ENCODE measurements around the gene TMEM63B.
"Not testable (repeated sequence)": the region's sequence is repeated elsewhere in the genome, so short reads cannot be mapped to it uniquely, and the experiment has no call there.

The TMEM63B gene

DNA sequence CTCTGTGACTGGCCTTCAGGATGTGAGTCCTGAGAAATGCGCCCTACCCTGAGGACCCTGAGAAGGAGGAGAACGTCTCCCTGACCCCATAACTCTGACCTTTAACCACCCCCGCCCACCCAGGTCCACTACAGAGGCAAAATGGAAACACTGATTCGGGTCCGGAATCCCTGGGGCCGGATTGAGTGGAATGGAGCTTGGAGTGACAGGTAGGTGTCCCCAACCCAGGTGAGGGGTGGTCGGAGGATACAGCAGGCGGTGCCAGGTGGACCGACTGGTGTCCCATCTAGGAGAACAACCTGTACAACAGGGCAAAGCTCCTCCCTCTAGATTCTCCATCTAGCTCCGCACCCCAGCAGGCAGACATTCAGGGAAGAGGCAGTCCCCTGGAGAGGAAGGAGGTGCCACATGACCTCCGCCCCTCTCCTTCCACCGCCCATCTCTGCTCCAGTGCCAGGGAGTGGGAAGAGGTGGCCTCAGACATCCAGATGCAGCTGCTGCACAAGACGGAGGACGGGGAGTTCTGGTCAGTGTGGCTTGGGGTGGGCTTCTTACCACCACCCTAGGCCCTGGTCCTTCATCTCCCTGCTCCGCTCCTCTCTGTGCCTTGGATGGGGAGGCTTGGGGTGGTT is 48.9 kb downstream of the TMEM63B start:
- no peak for DNase-seq

DNA sequence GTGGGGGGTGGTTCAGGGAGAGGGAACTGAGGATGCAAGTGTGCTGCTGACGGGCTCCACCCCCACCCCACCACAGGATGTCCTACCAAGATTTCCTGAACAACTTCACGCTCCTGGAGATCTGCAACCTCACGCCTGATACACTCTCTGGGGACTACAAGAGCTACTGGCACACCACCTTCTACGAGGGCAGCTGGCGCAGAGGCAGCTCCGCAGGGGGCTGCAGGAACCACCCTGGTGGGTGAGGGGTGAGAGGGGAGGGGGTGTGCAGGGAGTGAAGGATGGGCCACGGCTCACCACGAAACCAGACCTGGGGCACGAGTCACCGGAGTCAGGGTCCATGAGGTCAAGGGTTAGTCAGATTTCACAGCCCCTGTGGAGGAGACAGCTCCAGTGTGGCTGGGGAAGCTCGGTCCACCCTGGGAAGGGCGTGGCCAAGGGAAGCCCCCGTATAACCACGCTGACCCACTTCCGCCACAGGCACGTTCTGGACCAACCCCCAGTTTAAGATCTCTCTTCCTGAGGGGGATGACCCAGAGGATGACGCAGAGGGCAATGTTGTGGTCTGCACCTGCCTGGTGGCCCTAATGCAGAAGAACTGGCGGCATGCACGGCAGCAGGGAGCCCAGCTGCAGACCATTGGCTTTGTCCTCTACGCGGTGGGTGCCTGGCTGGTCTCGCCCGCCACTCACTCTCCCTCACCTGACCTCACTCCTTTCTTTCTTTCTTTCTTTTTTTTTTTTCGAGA is 49.6 kb downstream of the TMEM63B start:
- no peak for DNase-seq

DNA sequence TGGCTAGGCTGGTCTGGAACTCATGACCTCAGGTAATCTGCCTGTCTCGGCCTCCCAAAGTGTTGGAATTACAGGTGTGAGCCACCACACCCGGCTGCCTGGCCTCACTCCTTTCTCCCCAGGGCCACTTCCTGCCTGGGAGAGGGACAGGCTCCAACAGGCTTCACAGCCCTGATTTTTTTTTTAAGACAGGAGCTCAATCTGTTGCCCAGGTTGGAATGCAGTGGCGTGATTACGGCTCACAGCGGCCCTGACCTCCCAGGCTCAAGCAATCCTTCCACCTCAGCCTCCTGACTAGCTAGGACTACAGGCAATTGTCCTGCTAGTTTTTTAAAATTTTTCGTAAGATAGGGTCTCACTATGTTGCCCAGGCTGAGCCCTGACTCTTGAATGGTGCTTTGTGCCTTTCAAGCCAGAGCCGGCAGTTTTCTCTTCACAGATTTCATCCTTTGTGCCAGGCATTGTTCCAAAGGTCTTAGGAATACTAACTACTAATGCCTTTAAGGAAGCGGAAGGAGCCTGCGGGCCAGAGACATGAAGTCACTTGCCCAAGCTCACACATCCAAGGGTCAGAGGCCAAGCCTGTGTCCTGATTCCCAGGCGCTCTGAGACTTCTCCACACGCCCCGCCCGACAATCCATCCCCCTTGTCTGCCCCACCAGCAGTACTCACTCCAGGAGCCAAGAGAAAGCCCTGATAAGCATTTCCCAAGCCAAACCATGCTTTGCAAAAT is 50.5 kb downstream of the TMEM63B start:
- no peak for DNase-seq

DNA sequence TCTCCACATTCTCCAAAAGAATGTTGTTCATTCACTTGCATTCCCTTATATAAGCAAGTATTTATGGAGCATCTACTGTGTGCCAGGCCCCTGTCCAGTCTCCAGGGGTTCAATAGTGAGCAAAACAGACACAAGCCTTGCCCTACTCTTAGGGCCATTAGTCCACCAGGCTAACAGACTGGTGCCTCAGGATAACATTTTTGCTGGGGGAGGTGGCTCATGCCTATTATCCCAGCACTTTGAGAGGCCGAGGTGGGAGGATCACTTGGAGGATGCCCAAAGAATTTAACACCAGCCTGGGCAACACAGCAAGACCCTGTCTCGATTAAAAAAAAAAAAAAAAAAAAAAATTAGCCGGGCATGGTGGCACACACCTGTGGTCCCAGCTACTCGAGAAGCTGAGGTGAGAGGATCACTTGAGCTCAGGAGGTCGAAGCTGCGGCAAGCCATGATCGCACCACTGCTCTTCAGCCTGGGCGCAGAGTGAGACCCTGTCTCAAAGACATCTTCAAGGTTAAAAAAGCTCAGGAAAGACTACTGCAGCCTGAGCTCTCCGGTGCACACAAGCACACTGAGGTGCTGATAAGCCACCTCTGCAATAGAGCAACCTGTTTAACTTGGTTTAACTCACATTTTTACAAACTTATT is 51.2 kb downstream of the TMEM63B start:
- no peak for DNase-seq

DNA sequence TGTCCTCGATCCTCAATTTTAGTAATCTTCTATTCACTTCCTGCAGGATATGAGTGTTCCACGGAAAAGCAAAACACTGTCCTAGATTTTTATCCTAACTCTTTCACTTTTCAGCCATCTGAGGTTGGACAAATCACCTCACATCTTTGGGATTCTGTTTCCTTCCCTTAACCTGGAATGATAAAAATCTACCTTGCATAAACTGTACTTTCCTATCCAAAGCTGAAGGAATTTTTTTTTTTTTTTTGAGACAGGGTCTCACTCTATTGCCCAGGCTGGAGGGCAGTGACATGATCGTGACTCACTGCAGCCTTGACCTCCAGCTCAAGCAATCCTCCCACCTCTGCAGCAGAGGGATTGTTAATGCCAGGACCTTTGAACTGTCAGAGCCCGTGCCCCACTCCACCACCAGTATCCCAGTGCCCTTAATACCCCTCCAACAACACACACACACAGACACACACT is 51.8 kb downstream of the TMEM63B start:
- DNase-seq: no peak

DNA sequence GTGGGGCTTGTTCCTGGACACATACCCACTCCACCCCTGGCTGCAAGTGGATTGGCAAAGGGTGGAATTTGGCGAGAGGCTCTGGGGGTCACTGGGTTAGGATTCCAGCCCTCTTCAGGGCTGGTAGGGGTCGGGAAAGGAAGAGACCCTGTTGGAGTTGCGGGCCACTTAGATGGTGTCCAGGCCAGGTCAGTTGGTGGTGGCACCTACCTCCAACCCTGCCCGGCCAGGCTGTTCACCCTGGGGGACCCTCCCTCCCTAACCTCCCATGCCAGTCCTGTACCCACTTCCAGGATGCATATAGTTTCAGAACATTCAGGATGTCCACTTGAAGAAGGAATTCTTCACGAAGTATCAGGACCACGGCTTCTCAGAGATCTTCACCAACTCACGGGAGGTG is 52.3 kb downstream of the TMEM63B start:
- DNase-seq: no peak

DNA sequence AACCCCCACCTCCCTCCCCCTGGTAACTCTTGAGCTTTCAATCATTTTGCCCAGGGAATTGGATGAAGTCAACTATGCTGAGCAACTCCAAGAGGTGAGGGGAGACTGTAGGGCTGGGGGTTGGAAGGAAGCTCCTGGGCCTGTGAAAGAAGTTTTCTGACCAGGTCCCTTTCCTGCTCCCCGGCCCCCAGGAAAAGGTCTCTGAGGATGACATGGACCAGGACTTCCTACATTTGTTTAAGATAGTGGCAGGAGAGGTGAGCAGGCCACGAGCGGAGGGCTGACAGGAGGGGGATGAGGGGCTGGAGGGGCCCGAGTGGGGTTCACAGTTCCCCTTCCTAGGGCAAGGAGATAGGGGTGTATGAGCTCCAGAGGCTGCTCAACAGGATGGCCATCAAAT is 53.1 kb downstream of the TMEM63B start:
- DNase-seq: no peak

DNA sequence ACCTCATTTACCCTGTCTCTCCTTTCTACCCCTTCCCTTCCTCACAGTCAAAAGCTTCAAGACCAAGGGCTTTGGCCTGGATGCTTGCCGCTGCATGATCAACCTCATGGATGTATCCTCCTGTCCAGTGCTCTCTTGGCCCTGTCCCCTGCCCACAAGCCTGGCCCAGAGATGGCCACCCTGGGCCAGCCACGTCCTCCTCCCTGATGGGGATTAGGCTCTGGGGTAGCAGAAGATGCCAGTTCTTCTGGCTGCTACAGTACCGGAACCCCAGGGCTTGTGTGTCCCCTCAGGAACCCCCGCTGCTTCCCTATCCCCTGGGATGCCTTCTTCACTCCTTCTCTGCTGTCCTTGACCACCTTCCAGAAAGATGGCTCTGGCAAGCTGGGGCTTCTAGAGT is 53.5 kb downstream of the TMEM63B start:
- no peak for DNase-seq

DNA sequence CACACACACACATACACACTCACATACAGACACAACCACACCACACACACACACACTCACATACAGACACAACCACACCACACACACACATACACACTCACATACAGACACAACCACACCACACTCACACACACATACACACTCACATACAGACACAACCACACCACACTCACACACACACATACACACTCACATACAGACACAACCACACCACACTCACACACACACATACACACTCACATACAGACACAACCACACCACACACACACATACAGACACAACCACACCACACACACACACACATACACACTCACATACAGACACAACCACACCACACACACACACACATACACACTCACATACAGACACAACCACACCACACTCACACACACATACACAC is 54.4 kb downstream of the TMEM63B start:
- not testable (repeated sequence) for DNase-seq

DNA sequence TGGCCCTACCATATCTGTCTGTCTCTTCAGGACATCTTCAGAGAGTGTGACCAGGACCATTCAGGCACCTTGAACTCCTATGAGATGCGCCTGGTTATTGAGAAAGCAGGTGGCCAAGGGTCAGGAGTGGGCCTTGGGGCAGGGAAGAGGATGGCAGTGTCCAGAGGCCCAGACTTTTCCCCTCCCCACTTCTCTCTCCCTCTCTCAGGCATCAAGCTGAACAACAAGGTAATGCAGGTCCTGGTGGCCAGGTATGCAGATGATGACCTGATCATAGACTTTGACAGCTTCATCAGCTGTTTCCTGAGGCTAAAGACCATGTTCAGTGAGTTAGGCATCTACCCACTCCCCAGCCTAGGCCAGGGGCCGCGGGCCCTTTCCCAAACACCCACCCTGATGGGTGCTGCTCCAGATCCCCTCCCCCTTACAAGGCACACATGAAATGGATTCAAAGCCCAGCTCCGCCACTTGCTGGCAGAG is 55.6 kb downstream of the TMEM63B start:
- DNase-seq: no peak

DNA sequence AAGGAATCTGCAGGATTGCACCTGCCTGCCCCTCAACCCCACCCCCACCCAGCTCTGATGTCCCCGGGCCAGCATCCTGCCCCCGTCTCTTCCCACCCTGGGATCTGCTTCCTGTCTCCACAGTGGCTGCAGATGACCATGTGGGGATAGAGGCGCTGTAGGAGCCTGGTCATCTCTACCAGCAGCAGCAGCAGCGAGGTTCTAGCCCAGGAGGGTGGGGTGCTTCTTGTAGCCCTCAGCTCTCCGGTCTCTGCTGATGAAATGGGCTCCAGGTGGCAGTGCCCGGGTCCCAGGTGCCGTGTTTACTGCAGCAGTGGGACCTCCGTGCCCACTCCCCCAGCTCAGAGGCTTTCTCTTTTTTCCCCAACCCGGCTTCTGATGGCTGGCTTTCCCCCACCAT is 56.4 kb downstream of the TMEM63B start:
- DNase-seq: no peak

DNA sequence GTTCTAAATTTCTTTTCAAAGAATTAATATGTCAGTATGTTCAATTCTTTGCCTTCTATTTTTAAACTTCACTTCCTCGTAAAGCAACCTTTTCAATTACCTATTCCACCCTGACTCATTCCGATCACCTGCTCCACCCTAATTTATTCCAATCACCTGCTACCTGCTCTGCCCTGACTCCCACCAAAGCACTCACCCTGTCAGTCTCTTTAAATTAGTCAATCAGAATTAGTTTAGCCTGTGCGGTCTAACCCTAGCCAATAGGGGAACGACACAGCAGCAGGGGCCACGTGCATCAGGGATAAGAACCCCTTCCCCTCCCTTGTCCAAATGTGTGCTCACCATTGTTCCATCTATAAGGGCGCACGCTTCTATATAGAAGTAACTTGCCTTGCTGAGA is 58.0 kb downstream of the TMEM63B start:
- DNase-seq: not testable (repeated sequence)

DNA sequence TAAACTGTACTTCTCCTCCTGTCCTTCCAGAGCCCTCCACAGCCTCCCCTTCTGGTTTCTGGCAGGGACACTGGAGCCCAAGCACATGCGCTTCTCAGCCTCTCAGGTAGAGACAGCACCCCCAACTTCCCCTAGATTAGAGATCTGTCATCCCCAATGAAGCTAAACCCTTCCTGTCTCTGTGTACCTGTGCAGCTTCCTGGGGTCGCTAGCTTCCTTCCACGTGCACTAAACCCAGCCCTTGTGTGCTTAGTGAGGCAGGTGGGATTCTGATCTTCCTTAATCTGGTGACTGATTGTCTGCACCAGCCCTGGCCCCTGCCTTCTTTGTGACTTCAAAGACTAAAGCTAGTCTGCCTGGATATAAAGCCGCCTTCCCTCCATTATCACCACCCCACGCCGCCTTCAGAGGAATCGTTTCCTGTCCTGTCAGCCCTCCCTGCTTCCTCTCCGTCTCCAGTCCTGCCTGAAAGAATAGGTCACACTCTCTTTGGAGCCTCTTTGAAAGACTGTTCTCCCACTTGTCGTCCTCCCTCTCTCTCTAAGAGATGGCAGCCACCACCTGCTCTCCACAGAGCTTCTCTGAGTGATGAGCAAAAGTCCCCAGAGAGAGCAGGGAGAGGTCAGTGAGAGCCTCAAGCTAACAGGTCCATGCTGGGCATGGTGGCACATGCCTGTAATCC is 58.7 kb downstream of the TMEM63B start:
- no peak for DNase-seq

DNA sequence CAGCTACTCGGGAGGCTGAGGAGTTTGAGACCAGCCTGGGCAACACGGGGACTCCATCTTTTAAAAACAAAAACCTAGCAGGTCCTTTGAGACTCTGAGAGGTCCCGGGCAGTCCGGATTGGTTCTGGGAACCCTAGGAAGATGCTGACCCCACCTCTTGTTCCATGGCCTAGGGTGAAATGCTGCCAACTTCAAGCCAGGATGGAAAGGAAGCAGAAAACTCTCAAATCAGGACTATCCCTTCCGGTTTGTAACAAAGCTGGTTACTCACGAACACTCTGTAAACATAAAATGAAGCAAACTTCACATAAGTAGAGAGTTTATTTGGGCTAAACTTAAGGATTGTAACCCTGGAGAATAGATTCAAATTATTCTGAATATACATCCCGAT is 59.3 kb downstream of the TMEM63B start:
- no peak for DNase-seq

DNA sequence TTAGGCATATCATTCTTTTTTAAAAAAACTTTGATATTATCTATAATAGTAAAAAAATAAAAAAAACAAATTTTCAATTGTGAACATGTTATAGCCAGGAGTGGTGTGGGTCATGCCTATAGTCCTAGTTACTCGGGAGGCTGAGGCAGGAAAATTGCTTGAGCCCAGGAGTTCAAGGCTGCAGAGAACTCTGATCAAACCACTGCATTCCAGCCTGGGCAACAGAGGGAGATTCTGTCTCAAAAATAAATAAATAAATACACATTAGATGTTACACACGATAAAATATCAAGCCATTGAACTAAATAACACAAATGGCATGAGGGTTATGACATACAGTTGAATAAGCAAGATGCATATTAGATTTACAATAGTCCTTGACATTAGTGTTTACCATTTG is 61.5 kb downstream of the TMEM63B start:
- no peak for DNase-seq

DNA sequence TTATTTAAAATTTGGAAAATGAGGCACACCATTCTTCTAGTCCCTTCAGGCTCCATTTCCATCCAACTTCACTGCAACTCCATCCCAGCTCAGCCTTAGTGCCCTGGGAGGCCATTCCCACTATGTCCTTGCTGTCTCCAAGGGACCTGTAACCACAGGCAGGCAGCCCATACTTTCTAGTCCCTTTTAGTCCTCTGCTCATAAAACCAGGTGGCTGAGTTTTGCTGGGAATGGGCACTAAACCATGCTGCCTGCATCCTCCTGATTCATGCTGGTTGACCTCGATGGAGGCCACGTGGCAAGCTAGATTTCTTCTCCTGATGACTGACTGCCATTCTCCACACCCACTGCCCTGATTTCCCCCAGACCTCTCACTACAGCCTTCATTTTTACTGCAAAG is 61.9 kb downstream of the TMEM63B start:
- DNase-seq: no peak

DNA sequence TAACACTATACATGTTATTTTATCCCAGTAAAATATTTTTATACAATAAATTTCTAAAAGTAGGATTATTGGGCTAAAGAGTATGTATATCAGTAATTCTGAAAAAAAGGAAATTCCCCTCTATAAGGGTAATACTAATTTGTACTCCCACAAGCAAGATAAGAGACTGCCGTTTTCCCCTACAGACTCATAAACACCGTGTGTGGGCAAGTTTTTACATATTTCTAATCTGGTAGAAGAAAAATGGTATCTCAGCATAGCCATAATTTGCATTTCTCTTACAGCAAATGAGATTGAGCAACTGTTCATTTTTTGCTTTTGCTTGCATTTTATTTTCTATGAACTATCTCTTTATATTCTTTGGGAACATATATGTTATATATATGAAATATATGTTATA is 63.4 kb downstream of the TMEM63B start:
- peak; percentile 71 for DNase-seq

DNA sequence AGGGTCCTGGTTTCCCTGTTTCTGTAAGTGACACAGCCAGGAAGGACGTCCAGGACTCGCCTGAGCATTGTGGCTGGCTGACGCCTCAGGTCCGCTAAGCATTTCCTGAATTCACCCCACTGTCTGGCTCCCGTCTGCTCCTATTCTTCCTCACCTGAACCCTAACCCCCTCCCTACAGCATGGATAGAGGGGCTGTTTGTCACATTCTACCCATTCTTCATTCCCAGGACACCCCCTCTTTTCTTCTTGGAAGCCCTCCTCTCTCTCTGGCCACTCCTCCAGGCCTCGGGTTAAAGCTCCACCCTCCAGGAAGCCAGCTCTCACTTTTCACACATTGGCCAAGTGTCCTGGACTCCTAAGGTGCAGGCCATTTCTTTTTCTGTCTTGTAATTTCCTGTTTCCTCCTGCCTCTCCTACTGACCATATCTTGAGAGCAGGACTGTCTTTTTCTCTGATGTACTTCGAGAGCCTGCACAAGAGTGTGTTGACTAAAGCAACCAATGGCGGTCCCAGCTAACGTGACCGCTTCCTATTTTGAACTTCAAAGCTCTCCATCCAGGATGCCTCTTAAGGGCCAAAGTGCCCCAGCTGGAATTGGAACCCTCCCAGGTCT is 65.2 kb downstream of the TMEM63B start:
- no peak for DNase-seq

DNA sequence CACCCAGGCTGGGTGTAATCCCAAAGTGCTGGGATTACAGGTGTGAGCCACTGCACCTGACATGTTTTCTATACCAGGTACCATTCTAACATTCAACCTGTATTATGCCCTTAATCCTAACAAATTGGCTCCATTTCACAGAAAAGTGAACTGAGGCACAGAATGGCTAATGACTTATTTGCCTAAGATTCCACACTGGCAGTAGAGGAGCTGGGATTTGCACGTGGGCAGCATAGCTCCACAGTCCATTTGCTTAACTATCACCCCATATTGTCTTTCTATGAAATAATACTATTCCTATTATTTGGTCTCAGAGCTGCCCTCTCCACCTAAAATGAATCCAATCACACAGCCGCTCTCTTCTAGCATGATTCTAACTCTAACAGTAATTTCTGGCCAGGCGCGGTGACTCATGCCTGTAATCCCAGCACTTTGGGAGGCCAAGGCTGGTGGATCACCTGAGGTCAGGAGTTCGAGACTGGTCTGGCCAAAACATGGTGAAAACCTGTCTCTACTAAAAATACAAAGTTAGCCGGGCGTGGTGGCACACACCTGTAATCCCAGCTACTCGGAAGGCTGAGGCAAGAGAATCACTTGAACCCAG is 66.1 kb downstream of the TMEM63B start:
- DNase-seq: no peak

DNA sequence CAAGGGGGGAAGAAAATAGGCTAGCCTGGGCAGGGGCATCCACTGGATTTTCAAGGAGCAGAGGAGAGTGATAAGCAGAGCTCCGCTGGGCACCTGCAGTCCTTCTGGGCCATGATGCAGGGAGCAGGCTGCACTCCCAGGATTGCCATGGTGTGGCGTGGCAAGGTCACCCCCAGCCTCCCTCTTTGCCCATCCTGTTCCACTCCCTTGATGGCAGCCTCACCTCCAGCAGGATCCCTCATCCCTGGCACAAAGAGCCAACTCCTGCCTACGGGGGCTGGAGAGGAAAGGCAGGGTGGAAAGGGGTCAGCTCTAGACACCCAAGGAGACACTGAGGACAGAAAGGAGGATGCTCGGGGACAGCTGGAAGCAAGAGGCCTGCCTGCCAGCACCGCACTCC is 67.0 kb downstream of the TMEM63B start:
- DNase-seq: no peak

DNA sequence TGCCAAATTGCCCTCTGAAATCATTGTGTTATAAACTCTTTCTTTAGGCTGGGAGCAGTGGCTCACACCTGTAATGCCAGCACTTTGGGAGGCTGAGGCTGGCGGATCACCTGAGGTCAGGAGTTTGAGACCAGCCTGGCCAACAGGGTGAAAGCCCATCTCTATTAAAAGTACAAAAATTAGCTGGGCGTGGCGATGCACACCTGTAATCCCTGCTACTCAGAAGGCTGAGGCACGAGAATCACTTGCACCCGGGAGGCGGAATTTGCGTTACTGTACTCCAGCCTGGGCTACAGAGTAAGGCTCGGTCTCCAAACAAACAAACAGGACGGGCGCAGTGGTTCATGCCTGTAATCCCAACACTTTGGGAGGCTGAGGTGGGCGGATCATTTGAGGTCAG is 69.0 kb downstream of the TMEM63B start:
- DNase-seq: not testable (repeated sequence)

DNA sequence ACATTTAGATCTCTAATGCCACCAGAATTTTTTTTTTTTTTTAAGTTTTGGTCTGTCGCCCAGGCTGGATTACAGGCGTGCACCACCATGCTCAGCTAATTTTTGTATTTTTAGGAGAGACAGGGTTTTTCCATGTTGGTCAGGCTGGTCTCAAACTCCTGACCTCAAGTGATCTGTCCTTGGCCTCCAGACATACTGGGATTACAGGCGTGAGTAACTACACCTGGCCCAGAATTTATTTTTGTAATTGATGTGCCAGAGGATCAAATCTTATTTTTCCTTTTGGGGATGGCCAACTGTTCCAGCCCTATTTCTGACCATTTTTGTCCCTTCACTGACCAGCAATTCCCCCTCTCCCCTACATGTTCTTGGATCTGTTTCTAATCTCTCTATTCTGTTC is 71.3 kb downstream of the TMEM63B start:
- DNase-seq: no peak

All from OCI-M1 (cell line).